Fibroblast of mammary gland (primary cell): Measurements from ENCODE around the gene CXCR6.

Source experiments
- DNase-seq: peaks from one replicate; pipeline ENCODE4 v3.0.0-alpha.2; 2010; ENCODE audit warnings: low read depth
- H3K4me3 ChIP-seq: 2 replicates; pipeline ENCODE4 v1.5.1; 2011; ENCODE audit warnings: low read depth, mild to moderate bottlenecking, low read length, moderate library complexity; ENCODE audit not compliant: control insufficient read depth
- CTCF ChIP-seq: conservative IDR thresholded peaks from 2 replicates; pipeline ENCODE4 v1.5.1; 2011; ENCODE audit warnings: low read depth, low read length, inconsistent platforms; ENCODE audit not compliant: control insufficient read depth, insufficient read depth

The CXCR6 gene

GRCh38 chr3:45940004-45940780 is 3.1 kb upstream of the CXCR6 start:
- TF ChIP-seq CTCF = no peak
- DNase-seq = no peak
- no peak overlapping the region for H3K4me3 ChIP-seq

- H3K4me3 ChIP-seq = no peak overlapping the region
- TF ChIP-seq CTCF = no peak
- no peak for DNase-seq
These were observed 2.4 kb upstream of the CXCR6 start for GRCh38 chr3:45940781-45941365.

GRCh38 chr3:45942051-45942825 is 1.0 kb upstream of the CXCR6 start:
- no peak overlapping the region for H3K4me3 ChIP-seq
- no peak for DNase-seq

GRCh38 chr3:45944830-45945620 is 1.8 kb downstream of the CXCR6 start:
- no peak for TF ChIP-seq CTCF
- no peak for DNase-seq
- H3K4me3 ChIP-seq = no peak overlapping the region

More at GRCh38 chr3:45942051-45942825, 1.0 kb upstream of the CXCR6 start:
- TF ChIP-seq CTCF = no peak

- H3K4me3 ChIP-seq = no peak overlapping the region
- no peak for TF ChIP-seq CTCF
- no peak for DNase-seq
These were observed 3.0 kb downstream of the CXCR6 start for GRCh38 chr3:45946307-45946706.

- no peak for DNase-seq
- TF ChIP-seq CTCF = no peak
- no peak overlapping the region for H3K4me3 ChIP-seq
These were observed 3.6 kb downstream of the CXCR6 start for GRCh38 chr3:45946875-45947274.
